HG03432 (cell line): ENCODE data around the gene GNAO1.

Source experiments
- ATAC-seq: cut with Tn5 transposase; IDR thresholded peaks from one replicate; pipeline ENCODE4 v1.9.1; 2021; ENCODE audit warnings: mild to moderate bottlenecking, moderate library complexity; ENCODE audit not compliant: unreplicated experiment

The GNAO1 gene

DNA sequence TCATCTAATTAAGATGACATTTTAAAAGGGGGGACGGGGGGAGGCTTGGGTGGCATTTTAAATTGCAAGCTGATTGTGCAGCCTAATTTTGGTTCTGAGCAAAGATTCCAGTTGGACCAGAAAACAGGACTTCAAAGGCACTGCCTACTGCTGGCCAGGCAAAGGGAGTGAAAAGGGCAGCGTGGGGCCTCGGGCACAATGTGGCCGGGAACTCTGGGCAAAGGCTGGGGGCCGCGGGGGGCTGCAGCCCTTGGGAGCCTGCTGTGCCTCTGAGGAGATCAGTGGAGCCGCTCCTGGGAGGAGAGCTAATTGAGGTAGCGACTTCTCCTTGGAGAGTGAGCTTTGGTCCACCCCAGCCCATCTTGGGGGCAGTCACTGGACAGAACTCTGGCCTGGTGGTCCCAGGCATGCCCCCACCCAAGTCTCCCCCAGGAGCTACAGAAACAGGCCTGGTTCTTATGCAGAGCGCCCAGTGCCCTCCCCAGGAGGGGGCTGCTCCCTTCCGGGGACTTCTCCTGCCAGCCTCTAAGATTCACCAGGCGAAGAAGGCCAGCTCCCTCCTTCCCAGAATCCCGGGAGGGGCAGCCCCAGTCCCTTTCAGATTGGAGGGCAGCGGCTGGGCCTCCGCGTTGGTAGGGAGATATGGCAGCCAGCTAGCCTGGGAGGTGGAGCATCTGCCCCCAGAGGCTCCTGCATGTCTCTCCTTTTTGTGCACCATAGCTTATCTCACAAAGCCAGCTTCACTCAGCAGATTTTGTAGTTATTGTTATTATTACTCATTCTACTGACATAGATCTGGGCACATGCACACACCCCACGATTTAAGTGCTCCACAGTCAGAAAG is 115.6 kb downstream of the GNAO1 start:
- no peak for ATAC-seq

DNA sequence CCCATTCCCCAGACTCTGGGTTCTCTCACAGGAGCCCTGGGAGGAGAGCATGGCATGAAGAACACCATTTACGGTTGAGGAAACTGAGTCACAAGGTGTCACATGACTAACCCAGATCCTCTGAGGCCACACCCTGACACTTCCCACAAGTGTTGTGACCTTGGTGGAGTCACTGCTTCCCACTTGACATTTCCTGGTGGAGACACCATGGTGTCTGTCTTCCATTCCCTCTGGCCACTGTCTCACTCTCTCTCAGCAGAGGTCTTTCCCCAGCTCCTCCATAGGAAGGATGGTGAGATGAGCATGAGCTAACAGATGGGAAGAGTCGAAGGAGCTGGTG is 116.2 kb downstream of the GNAO1 start:
- no peak for ATAC-seq

GRCh38 chr16:56309008-56309407 is 117.7 kb downstream of the GNAO1 start:
- no peak for ATAC-seq

DNA sequence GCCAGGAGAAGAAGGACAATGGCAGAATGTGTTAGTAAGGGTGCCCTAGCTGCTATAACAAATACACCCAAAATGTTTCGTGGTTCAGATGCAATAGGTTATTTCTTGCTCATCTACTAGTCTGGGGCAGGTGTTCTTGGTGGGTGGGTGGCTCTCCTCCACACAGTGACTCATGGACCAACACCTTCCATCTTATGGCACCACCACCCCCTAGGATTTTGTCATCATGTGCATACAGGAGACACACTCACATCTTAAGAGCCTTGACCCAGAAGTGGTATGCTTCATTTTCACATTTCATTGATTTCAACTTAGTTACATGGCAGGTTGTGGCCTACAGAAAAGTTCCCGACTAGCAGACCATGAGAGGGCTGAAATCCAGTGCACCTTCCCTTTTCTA is 119.4 kb downstream of the GNAO1 start:
- ATAC-seq: no peak

- ATAC-seq: no peak
Observed at GRCh38 chr16:56311208-56312027, 120.1 kb downstream of the GNAO1 start.

- ATAC-seq: no peak
Observed at GRCh38 chr16:56312028-56312300, 120.7 kb downstream of the GNAO1 start.

GRCh38 chr16:56312556-56312955 is 121.3 kb downstream of the GNAO1 start:
- ATAC-seq: no peak

DNA sequence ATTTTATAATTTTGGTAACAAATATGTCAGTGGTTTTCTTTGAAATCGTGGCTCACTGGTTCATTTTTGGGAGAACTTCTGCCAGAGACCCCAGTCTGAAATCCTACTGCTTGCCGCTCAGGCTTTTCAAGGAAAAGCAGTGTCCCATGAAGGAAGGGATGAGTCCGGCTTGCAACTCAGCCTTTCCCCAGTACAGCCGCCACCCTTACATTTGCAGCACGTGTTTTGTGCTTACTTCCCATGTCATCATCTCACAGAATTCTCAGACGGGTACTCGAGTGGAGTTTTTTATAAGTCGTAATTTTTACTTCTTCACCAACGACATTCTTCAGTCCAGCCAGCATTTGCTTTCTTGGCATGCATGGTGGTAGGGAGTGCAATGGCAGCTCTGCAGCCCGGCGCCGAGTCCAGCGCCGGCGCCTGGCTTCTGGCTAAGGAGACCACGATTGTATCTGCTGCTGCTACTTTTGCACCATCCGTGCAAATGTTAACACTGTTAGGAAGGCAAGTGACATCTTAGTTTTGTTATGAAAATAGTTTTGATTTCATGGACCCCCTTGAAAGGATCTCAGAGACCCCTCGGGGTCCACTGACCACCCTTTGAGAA is 123.1 kb downstream of the GNAO1 start:
- ATAC-seq: no peak

DNA sequence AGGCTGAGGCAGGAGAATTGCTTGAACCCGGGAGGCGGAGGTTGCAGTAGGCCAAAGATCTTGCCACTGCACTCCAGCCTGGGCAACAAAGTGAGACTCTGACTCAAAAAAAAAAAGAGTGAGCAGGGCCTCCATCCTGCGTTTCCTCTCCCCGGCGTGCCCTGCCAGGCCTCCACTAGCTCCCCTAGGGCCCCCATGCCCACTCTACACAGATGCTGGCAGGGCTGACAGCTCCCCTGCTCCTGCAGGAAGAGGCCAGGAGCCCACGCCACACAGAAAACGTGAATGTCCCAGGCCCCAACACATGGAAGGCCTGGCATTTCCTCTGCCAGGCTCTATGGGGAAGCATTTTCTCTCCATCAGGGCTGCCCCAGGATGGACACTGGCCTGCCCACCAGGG is 124.7 kb downstream of the GNAO1 start:
- ATAC-seq: no peak

GRCh38 chr16:56316545-56316944 is 125.3 kb downstream of the GNAO1 start:
- ATAC-seq: no peak

GRCh38 chr16:56317998-56318826 is 126.9 kb downstream of the GNAO1 start:
- peak; percentile 94 for ATAC-seq

- no peak for ATAC-seq
Observed at GRCh38 chr16:56318827-56319140, 127.5 kb downstream of the GNAO1 start.

DNA sequence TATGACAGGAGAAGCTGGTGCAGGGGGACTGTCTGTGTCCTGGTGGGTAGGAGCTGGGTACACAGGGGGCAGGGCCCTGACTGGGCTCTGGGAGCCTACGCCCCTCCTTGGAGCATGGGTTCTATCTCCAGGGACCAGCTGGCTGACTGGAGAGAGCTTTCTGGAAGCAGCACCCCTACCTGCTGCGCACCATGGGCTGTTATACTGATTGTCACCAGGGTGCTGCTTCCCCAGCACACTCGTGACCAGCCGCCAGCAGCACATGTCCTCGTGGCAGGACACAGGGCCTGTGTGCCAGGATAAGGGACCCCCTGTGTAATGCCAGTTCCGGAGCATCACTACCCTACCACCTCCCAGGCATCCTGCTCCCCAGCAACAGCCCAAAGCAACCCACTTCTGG is 128.1 kb downstream of the GNAO1 start:
- no peak for ATAC-seq

DNA sequence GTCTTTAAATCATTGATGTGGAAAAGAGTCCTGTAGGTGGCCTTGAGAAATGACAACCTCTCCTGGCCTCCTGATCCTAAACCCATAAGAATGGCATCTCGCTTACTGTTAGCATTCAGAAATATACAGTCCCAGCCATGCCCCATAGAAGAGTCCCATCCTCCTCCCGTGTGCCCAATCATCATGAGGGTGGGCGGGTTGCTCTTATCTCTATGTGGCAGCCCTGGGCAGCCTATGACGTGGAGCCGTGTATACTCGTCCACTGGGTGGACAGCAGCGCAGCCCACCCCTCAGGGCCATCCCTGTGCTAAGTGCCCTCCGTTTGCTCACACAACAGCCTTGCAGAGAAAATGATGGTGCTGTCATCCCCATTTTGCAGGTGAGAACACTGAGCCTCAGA is 128.8 kb downstream of the GNAO1 start:
- ATAC-seq: no peak

DNA sequence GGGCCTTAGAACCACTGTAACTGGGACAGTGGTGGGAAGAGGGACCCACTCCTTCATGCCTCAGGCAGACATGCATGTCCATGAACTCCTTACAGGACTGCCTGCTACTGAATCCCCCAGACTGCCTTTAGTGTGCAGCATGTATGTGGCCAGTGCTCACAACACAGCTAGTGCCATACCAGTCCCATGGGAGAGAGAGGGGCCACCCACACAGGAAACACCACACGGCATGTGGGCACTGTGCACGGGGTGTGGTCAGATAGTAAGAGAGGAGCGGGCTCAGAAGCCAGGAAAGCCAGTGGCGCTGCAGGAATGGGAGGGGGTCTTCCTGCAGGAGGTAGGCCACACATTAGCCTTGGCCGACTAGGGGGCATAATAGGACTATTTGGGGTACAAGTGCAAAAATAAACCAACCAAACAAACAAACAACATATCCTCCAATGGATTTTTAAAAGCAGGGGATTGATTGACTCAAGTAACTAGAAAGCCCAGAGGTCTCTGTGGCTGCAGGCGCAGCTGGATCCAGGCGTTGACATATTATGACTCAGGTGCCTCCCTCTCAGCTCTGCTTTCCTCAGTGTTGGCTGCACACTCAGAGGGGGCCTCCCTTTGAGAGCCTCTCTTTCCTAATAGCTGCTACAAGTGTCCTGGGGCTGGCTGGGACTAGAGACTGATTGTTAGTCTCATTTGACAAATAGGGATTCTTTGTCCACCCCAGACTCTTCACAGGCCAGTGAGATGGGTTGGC is 129.7 kb downstream of the GNAO1 start:
- ATAC-seq: no peak

DNA sequence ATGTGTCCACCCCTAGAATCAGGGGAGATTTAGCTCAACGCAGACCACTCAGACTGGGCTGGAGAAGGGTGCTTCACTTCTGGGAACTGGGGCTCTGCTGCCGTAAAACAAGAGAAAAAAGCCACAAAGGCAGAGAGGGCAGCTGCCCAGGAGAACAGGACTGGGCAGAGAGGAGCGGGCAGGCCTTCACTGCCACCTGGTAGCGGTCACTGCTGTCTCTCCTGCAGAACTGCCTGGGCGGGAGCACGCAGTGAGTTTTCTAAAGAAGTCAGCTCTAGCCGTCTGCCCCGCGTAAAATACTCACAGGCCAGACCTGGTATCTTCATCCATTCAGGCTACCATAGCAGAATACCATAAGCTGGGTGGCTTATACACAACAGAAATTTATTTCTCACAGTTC is 130.3 kb downstream of the GNAO1 start:
- ATAC-seq: no peak

- ATAC-seq: no peak
Observed at GRCh38 chr16:56324406-56324805, 133.1 kb downstream of the GNAO1 start.

DNA sequence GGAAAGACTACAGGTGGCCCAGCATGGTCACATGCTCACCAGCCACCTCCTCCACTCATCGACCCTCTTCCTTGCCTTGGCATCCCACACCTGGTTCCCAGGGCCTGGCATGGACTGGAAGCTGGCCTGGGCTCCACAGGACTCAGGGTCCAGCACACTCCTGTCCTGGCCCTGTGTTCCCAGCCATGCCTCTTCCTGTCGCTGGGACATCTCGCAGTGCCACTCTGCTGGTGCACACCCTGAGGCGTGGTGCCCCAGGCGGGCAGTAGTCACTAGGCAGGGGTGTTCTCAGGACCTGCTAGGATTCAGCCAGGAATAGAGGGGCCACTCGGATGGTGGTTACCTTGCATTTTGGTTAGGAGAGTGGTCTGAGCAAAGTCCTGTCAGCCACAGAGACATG is 134.7 kb downstream of the GNAO1 start:
- no peak for ATAC-seq

DNA sequence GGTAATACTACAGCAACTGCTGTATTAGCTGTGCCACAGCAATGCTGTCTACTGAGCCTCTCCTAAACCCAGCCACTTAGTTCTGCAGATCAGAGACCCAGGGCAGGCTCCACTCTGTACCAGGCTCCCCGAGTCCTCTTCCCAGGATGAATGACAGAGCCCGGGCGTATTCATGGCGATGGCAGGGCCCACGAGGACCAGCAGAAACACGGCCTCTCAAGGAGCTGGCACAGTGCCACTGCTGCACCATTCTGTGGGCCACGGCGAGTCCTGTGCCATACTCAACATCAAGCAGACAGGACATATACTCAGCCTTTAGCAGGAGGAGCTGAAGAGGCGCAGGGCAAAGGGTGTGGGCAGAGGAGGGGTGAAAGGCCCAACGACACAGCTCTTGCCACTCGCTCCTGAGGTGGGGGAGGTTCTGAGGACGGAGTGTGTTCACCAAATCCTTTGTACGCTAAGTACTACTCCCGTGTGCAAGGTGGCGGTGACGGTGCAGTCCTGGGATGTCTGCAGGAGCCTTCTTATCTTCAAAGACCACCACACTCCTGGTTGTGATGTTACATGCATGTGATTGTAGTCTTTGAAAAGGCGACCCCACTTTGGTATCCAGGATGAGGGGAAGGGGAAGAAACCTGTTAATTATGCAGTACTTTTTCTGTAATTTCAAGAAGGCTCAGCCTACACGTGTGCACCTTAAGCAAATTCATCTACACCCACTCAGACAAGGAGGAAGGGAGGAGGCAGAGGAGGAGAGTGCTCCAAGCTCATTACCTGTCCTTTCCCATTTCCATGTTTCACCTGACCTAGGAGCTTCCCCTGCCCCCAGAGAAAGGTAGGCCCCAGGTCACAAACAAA is 136.0 kb downstream of the GNAO1 start:
- no peak for ATAC-seq

GRCh38 chr16:56327929-56328258 is 136.6 kb downstream of the GNAO1 start:
- no peak for ATAC-seq
